GM18502 (cell line): ENCODE data around the gene C1D.
A peak's percentile ranks its signal among the peaks of the same experiment; 100 is the strongest.

Experiments
- ATAC-seq: cut with Tn5 transposase; IDR thresholded peaks from one replicate; pipeline ENCODE4 v1.9.1; 2021; ENCODE audit warnings: mild to moderate bottlenecking; ENCODE audit not compliant: unreplicated experiment, poor library complexity

Gene C1D

DNA sequence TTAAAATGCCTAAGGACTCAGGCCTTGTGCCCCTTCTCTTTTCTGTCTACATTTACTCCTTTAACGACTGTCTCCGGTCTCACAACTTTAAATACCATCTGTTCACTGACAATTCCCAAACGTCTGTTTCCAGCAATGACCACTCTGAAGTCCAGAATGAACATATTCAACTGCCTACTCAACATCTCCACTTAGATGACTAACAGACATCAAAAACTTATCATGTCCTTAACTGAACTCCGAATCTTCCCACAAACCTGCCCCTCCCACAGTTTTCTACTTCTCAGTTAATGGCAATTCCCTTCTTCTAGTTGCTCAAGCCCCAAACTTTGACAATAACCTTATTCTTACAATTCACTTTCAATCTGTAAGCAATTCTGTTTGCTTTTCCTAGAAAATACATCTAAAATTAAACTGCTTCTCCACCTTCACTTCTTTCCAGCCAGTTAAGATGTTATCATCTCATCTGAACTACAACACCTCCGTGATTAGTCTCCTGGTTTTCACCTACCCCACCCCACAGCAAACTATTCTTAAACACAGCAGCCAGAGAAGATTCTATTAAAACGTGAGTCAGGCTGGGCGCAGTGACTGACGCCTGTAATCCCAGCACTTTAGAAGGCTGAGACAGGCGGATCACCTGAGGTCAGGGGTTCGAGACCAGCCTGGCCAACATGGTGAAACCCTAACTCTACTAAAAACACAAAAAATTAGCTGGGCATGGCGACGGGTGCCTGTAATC, 2.8 kb downstream of the C1D start:
- no peak for ATAC-seq

DNA sequence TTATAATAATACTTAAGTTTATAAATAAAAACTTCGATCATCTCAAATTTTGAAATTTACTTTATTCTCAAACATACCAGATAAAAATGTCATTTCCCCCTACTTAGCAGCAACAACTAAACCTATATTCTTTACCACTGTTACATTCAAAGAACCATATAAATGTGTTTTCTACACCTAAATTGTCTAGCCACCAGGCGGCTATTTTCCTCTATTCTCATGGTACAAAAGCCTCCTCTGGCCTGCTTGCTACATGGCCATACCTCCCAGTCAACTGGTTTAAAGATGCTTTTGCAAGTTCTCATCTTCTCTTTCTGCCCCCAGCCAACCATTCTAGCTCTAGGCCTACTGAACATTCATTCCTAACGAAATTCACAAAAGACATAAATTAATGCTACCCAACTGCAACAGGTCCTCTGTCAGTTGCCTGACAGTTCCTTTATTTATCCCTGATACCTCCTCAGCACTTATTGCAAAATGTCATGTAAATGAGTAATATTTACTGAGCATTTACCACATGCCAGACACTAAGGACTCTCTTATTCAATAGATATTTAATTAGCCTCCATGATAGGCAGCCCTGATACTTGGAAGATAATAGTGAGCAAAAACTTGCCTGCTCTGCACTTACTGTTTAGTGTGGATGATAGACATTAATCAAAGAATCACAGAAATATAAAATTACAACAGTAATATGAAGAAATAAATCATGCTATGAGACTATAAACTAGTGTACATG, 5.0 kb downstream of the C1D start:
- no peak for ATAC-seq

DNA sequence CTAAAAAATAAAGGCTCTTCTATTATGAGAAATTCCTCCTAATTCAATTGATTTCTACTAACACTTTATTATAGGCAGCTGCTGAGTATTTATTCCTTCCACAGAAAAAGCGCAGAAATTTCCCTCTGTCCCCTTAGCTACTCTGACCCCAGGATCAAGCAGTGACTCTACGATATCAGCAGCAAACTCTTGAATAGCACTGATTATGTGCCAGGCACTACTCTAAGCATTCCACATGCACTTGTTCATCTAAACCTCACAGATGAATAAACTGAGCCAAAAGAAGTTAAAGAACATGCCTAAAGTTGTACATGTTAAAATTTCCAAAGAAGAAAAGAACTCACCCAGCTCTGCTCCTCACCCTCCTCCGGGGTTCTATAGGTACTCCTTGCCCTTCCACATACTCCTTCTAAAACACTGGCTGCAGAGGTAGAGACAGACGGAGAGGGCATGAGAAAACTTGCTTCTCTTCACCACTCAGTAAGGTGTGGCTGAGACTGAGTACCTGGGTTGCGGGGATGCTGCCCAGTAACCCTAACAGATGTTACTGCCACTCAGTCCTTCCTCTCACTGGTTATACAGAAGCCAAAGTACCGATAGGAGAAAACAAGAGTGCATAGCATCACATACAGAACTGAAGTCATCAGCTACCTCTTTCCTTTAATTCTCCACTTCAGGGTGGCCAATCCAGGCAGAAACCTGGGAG, 9.9 kb downstream of the C1D start:
- no peak for ATAC-seq

DNA sequence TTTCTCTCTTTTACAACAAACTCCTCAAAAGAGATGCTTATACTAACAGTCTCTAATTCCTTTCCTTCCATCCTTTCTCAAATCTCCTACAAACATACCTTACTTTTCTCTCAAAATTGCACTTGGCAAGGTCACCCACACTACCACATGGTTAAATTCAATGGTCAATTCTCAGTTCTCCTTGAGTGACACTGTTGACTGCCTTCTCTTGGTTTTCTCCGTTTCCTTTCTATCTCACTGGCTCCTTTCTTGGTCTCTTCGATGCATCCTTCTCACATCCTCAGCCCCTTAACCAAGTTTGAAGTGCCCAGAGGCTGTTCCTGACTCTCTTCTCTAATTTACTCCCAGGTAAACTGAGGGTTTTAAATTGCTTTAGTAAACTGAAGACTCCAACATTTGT, 12.5 kb downstream of the C1D start:
- no peak for ATAC-seq

DNA sequence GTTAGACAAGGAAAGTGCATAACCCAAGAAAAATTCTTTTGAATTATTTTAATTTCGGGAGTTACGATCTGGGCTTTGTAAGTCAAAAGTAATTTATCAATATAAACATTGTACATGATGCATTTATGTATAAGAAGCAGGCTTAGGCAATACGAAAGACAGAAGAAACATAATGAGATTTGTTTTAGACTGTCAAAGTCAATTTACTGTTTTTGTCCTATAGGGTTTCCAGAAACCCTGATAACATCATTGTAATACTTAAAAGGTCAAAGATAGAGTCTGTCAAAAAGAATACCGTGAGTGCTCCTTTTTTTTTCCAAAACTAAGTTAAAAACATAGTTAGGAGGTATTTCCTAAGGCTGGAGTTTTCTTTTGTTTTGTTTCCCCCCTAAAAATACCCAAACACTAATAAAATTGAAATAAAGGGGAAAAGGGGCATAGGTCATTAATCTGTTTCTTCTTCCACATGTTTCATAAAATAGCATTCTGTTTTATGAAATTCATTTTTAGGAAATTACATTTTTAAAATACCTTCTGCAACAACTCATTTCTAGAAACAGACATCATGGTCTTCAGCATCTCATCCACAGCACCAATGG, 16.1 kb downstream of the C1D start:
- ATAC-seq, result no peak

DNA sequence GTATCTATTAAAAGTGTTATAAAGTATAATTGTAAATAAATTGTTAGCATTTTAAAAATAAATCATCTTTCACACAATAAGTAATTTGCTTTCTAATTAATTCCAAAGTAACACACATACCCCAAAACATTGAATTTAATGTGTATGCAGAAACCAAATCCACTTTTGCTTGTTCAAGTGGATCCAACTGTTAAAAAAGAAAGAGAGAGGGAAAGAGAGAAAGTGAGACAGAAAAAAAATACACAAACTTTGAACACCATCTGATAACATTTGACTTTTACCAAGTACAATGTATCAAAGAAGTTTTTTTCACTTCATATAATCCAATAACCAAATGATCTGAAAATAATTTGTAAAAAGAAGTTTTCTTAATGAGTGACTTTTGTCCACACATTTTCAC, 16.6 kb downstream of the C1D start:
- no peak for ATAC-seq

DNA sequence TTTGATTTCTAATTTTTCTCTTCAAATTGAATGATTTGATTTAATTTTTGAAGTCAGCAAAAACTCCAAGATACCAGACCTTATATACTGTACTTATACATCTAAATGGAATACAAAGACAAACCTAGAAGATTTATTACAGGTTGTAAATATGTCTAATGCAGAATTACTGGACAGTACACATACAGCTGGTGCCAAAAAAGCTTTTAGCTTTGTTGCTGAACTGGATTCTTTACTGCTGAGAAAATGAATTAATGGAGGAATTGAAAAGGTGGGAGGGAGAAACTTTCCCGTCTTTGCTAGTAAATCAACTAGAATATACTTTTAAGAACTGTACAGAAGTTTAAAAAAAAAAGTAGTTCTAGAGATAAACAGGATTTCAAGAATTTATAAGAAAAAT, 17.5 kb downstream of the C1D start:
- ATAC-seq, result no peak

DNA sequence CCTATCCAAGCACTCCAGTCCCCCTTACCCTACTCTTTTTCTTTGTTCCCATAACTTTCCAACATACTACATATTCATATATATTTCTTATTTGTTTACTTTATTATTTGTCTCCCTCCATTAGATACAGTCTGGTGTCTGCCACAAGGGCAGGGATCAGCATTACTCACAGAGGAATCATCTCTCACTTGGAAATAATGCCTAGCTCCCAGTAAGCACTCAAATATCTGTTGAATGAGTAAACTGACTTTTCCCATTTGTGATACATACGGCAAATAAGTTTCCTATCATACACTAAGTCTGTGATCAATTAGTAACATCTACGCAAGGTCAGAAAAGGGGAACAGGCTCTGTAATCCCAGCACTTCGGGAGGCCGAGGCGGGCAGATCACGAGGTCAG, 18.7 kb downstream of the C1D start:
- ATAC-seq, result no peak

DNA sequence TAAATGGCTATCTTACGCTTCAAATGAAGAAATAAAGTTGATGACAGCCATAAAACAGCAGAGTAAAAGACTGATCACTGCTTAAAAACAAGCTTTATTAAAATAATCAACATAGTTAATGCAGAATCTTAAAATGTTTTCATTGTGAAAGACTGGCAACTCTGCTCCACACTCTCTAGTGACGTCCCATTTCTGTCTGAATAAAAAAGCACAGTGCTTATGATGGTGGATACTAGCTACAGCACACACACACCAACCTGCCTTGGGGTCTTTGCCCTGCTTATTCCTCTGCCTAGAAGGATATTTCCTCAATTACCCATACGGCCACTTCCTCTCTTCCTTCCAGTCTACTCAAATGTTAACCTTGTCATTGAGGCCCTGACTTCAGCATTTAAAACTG, 19.1 kb downstream of the C1D start:
- no peak for ATAC-seq

DNA sequence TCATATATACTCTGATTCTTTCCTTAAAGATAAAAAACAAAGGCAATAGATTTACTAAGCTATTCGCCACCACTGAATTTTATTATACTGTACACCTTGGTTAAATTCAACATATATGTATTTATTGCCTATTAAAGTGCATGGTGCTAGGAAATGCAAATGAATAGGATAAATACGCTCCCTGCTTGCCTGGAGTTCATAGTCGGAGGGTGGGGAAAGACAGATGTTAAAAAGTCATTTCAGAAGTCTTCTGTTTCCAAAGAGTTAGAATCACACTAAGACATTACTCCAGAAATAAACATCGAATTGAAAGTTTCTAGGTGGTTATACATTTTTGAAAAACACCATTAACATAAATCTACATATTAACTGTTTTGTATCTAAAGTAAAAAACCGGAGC, 19.8 kb downstream of the C1D start:
- no peak for ATAC-seq

DNA sequence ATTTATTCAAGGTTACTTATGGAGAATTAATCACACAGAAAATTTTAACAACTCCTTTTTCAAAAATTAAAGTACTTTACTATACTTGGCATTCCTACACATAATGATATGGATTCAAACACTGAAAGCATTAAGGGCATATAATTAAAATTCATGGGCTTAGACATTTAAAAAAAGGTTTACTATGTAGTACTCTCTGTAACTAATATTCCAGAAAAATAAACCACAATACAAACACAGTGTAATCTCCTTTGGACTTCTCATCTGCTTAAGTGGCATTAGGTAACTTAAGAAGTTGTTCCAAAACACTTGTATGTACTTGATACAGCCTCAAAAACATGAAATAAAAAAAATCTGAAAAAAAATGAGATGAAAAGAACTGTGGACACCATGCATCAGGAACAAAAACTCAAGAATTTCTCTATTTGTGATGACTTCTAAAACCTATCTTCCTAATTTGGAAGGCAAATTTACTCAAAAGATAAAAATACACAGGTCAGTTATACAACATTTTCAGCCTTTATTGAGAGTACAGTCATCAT, 21.0 kb downstream of the C1D start:
- no peak for ATAC-seq

DNA sequence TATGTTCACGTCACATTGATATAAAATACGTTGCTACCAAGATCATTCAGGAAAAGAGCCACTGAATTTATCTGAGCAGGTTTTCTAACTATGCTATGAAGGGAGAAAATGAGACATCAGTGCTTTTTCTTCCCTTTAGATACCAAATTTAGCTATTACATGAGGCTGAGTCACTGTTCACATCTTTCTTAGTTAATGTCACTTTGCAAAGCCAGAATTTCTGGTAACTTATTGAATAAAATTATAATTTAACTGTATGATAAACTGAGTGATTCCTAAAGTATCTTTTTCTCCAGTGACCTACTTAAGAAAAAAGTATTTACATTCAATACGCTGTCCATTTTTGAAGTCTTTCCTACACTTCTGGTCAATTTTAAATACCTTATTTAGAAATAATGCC, 22.7 kb downstream of the C1D start:
- no peak for ATAC-seq

DNA sequence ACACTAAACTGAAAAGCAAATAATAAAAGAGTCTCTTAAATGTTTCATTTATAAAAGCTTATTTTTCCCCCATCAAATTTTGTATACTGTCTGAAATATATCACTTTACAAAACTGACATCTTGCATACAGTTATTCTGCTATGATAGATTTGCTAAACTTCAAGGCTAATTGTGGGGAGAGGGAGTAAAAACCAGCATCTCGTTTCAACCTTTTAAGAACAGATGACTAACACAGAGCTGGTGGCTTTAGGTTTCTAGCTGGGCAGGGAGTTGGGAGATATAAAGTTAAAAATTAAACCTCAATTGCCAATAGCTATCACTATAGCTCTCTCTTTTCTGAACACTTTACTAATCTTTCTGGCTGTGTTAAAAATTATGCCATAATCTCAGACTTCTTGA, 23.5 kb downstream of the C1D start:
- ATAC-seq, result no peak

DNA sequence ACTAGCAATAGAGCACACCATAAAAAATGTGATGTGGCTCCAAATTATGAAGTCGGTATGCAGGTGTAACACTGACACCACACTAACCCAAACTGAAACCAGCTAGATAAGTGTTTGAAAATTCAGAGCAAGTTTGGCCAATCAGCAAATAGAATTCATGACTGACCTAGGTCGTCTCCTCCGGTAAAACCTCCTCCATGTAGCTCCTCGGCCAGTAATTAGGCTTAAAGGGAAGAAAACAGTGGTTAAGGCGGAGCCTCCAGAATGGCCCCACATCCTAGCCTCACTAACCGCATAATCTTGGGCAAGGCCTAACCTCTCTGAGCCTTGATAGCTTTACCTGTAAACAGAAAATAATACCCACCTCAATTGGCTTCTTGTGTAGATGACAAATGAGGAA, 30.1 kb downstream of the C1D start:
- ATAC-seq, result no peak

DNA sequence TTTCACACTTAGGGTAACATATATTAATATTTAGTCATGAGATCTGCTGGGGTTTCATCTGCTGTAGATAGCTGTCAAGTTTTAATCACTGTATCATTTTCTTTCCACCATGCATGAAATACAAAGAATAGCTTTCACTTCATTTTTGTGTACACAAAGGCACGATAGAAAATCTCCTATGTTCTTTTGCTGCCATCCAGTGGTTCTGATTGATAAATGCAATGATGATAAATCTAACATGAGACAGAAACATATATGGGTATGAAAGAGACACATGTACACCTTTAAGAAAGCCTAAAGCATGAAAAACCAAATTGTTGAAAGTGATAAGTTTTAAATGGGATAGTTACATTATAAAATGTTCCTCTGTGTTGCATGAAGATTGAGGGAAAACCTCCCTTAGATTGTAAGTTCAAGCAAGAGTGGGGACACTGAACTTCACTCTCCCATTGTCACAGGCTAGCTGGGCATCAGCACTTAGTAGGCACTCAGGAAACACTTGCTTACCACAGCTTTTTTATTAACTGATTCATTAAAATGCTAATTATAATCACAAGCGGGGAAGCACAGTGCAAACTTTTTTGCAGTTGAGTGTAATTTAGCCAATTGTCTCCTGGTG, 31.2 kb downstream of the C1D start:
- peak; percentile 82 for ATAC-seq

DNA sequence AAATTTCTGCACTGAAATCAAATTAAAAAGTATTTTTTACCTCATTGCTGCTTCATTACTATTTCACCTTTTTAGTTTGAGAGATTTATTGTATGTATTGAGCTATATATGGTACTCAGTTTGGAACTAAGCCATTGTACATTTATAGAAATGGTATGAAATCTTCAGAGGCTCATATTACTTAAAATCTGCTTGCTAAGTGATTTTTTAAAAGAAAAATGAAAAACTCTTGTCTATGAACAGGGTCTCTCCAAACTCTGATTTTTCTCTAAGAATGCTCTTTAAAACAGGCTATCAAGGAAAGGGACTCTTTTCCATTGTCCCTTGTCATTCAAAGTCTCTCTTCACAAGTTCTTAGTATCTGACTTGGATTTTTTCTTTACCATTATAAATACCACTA, 31.8 kb downstream of the C1D start:
- ATAC-seq, result no peak

DNA sequence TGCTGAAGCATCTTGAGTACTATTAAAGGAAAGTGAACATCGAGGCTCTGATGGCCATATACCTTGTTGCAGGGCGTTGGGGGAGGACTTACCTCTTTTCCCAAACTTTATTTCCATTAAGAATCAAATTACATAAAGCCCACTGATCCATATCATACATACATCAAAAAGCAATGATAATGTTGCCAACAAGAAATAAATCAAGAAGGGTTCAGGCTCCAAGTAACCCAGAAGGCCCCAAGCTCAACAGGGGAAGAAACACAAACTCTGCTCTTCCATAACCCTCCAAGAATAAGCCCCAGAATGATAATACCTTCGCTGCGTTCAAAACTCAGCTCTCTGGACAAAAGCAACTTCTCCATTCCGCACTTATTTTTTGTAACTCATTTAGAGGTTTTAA, 32.3 kb downstream of the C1D start:
- ATAC-seq, result no peak

DNA sequence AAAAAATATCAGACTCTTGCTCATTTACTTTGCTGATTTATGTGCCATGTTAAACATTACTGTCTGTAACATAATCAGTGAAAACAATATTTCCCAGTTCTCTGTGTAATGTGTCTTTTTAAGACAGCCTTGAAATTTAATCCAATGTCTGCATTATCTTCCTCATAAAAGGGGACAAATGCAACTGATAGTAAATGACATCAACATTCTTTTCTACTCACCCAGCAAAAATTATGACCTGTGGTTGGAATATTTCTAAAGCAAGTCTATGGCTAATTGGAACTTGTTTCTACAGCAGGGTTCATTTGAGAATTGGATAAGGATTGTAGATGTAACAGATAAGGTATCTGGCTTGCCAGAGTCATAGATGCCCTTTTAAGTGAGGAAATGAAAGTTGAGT, 34.8 kb downstream of the C1D start:
- ATAC-seq, result no peak

DNA sequence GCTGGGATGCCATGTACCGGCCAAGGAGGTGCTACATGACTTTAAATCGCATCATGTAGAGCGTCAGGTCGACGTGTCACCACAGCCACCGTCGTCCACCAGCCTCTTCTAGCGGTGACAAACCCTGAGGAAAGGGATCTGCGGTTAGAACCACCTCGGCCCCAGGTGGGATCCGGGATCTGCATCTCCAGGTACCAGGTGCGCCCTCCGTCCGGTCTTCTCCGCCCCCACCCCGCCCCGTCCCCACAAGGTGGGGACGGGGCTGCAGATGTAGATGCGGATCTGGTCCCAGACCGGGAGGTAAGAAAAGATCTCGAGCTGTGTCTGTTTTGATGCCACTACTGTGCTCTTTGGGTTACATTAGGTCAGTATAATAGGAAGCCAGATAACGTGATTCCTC, 38.4 kb downstream of the C1D start:
- ATAC-seq, result no peak

DNA sequence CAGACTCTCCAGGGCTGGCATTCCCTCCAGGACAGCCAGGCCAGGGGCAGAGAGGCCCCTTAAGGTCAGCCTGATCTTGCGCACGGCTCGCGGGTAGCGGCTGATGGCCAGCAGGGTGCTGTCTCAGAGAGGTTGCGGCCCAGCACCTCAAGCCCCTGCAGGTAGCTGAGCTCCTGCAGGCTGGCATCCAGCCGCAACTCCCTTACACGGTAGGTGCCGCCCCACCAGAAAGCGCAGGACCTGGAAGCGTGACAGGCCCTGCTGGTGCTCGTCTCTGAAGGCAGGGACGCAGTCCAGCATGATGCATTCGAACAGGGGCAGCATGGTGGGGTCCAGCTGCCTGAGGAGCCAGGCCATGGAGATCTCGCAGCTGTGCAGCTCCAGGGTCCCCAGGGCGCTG, 38.9 kb downstream of the C1D start:
- no peak for ATAC-seq
